Regular cardiac myocyte (primary cell): Measurements from ENCODE around the gene LIPI. TPM values are rescaled to one million over a fixed set of nuclear protein-coding genes. Genes with fewer than 3 reads are reported as not detected.

ENCODE experiments used
- total RNA-seq: library from RNA; depleted of rRNA; stranded (reverse); fragments of >200 nt; gene quantifications from 2 replicates; pipeline ENCODE4 v1.2.3, GENCODE V29; 2014

Gene LIPI
- not detected in 2 replicates for total RNA-seq

DNA sequence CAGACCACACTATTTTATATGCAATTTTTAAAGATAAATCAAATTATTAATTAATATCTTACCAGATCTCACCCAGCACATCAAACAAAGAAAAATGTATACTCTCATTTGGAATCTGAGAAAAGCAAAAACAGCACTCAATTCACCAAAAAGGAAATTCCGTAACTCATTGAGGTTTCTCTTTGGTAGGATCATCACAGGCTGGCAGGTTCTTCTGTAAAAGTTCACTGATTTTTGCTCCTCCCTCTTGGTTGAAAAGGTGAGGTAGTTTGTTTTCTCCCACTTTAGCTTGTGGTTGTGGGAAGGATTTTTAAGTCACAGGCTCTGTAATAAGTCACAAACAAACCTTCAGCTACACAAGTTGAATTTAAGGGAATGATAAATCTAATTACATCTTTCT, at the start of gene LIPI:
LIPI (minus strand) TSS at position 218 of the 400 bp plus-strand sequence; CDS start at position 108, 110 bp downstream.

DNA sequence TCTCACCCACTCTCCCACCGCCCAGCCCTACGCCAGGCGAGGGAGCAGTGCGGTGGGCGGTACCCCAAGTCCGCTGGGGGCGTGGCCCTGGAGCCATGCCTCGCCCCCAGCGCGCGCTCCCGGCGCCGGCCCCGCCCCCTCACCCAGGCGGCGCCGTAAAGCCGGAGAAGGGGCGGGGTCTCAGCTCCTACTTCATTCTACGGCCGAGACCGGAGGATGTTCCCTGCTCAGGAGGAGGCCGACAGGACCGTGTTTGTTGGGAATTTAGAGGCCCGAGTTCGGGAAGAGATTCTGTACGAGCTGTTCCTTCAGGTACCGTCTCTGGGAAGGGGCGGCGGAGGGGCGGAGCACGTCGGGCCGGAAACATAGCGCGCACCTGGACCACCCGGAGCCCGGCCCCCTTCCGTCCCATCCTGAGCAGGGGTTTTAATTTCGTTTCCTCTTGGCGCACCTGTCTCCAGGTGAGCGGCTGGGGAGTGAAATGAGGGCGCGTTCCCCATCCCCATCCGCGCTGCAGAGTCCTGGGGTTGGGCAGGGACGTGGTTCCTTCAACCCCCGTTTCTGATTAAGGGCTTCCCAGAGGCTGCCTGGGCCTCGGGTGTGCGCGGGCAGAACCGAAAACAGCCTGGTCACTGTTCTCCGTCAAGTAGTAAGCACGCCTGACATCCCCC, 5.4 kb upstream of the LIPI start, which contains the start of gene RBM11:
RBM11 (plus strand) TSS at position 187 of the 671 bp plus-strand sequence; CDS start at position 217, 30 bp downstream.

Other genes starting within 250 kb of the LIPI start
- 0.19 and 0.85 TPM in 2 replicates for gene RBM11, start 5.2 kb upstream of the LIPI start, total RNA-seq
- 90.3 and 93.9 TPM in 2 replicates for gene HSPA13, start 172.2 kb upstream of the LIPI start, total RNA-seq